HG02943 (cell line): ENCODE data around the gene CPN2.

Experiments used
- ATAC-seq: cut with Tn5 transposase; IDR thresholded peaks from one replicate; pipeline ENCODE4 v1.9.1; 2021; ENCODE audit warnings: mild to moderate bottlenecking, low read depth, moderate library complexity; ENCODE audit not compliant: unreplicated experiment

The CPN2 gene

DNA sequence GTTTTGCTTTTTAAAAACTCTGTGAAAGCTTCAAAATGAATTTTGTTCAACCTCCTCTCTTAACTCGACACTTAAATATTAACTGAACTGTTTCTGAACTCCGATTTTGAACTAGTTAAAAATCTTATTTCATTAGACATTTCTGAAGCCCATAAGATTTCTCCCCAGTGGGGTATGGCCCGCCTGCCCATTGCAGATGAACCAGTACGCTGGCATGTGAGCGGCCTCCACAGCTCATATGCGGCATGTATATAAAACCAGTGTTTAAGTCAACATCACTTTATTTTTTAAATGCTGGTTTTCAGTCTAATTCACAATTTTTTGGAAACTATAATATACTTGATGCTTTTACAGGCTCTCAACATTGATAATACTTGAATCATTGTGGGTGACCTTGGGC, 50.2 kb downstream of the CPN2 start:
- no peak for ATAC-seq

DNA sequence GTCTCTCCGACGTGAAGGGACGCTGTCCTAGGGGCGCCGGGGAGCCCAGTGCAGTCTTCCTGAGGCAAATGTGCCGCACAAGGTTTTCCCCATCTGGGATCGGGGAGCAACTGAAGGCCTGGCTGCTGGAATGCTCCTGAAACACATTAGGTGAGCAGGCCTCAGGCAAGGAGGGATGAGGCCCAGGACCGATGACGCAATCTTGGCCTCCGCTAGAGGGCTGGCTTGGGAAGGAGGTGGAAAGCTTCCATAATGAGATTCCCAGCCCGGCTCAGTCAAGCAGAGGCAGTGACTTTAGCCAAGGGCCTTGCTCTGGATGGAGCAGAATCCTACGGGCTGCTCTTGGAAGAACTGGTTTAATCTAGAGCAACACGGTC, 50.8 kb downstream of the CPN2 start:
- no peak for ATAC-seq

DNA sequence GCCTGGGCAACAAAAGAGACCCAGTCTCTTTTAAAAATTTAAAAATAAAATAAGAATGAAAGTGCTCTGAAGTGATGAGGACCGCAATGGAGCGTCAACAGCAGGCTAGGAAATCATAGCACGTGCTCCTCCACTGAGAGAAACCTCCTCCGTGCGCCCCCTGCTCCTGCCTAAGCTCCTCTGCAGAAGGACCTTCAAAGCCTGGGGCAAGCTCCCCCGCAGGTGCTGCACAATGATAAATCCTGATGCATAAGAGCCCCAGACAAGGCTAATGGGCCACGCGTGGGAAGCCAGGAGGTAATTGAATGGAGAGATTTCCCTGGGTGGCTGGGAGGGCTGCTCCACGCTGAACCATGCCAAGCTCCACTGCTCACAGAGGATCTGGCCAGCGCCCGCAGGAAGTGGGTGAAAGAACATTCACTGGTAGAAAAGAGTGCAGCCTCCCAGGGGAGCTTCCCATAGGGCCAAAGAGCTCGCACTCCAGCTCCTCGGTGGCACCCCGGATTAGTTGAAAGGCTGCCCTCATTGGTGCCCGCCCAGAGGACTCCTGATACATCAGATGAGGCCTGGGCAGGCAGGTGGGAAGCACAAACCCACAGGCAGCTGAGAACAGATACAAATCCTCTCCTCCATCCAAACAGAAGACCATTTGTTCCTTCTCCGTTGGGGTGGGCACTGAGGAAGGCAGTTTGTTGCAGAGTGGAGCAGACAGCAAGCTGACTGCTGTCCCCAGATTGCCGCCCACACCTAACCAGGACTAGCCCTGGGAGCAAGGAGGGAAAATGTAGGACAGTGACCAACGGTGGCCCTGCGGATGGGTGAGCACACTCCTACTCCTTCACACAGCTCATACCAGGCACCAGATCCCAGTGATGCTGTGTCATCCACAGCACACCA, 52.5 kb downstream of the CPN2 start:
- no peak for ATAC-seq

DNA sequence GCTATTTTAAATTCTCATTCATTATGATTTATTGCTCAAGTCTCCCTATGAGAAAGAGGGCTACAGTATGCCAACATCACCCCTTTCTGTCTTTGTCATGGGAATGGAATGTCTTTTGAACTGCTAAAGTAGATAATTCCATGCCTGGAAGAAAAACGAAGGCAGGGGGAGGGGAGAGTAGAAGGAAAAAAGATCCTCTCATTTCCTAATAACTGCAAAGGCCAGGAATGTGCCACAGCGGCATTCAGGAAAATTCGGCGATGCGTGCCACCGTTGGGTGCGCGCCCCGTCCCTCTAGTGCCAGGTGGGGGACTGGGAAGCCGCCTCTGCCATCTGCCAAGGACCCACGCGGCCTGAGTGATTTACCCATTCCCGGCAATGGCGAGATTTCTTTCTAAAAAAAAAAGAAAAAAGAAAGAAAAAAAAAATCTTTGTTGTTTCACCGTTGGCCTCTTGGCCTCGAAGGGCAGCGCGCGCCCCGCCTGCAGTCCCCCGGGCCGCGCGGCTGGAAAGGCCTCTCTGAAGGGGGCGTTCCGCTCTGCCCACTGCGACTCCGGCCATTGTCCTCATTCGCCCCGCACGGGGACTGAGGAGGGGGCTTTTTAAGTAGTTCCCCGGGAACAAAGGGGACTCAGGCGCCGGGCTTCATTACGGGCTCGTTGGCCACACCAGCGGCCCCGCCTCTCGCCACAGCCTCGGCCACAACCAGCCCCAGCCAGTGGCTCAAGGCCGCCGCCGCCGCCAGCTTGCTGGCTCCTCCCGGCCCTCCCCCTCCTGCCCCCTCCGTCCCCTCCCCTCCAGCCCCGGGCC, 54.5 kb downstream of the CPN2 start:
- ATAC-seq = no peak

DNA sequence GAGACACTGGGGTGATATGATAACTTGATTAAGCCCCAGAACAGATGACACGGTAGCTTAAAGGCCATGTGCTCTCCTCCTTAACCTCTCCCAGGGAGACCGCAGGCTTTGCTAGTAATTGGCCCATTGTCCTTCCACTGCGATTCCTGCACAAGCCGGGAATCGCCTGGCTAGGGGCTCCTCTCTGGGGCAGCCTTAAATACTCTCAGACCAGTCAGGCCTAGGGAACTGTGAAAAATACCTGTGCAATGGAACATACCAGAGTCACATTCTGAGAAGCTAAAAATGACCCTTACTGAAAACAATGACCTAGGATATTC, 56.3 kb downstream of the CPN2 start:
- no peak for ATAC-seq

DNA sequence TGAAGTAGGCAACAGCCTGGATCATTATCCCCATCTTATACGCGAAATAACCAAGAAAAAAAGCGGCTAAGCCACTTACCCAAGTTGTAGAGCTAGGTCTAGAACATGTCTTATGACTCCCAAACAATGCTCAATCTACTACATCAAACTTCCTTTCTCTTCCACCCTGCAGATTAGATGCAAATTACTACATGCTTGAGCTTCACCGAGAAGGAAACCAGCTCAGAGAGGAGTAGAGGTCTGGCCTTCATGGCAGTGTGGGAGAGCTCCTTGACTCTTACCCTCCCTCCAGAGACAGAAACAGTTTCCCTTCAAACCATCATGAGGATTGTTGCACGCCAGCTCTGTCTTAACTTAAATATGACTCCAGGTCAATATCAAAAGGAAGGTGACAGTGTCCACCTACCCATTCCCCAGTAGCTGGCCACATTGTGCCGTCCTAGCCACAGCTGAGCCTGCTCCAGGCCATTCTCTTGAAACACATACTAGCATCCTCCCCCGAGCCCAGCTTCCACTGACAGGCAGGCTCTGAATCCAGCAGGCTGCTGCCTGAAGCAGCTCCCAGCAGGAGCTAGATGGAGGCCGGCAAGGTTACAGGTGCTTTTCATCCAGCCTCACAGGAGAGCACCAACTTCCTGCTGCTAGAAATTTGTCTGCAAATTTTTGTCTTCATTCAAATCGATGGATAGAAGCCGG, 56.8 kb downstream of the CPN2 start:
- no peak for ATAC-seq

DNA sequence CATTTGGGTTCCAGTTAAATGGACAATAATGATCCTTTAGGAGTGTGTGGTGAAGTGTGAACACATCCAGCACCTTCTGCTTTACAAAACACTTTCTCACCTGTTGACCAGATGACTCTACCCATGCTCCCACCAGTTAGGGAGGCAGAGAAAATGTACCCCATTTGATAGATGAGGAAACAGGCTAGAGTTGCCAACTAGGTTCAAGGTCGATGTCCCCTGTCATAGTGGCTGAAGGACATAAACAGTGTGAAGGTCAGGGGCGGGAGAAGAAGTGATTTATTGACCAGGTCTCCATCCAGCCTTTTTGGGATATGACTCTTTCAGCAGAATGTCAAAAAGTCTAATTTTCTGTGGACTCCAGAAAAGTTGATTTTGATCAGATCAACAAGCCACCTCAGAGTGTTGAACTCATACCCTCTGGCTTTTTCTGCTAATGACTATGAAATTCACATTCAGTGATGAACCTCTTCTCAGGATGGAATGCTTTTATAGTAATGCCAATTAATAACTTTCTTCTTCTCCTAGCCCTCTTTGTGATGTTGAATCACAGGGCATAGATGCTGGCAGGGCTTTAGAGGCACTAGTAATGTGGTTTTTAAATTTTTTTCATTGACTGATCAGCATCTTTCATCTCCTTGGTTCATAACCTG, 57.5 kb downstream of the CPN2 start:
- ATAC-seq = no peak

DNA sequence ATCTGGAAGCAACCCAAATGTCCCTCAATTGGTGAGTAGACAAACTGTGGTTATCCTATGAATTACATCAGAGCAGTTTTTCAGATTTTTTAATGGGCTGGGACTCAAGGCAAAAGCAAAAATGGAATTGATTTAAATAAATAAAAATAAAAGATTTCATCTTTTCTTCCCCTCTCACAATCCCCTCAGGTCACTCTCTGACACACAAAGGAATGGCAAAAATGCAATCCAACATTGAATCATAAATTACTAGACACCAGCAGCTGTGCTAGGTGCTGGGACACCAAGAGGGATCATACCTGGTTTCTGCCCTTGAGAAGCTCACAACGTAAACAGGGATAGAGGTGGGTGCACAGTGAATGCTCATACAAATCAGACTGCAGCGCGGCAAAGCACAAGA, 58.8 kb downstream of the CPN2 start:
- ATAC-seq = no peak
